Ammon's horn (tissue), 1 donor: ENCODE data around the gene AQP12B.
"Not testable (repeated sequence)": the region's sequence is repeated elsewhere in the genome, so short reads cannot be mapped to it uniquely, and the experiment has no call there.

ENCODE experiments used
- DNase-seq: peaks from one replicate; pipeline ENCODE4 v3.0.0-alpha.2; 2016; ENCODE audit warnings: low spot score

Gene AQP12B

DNA sequence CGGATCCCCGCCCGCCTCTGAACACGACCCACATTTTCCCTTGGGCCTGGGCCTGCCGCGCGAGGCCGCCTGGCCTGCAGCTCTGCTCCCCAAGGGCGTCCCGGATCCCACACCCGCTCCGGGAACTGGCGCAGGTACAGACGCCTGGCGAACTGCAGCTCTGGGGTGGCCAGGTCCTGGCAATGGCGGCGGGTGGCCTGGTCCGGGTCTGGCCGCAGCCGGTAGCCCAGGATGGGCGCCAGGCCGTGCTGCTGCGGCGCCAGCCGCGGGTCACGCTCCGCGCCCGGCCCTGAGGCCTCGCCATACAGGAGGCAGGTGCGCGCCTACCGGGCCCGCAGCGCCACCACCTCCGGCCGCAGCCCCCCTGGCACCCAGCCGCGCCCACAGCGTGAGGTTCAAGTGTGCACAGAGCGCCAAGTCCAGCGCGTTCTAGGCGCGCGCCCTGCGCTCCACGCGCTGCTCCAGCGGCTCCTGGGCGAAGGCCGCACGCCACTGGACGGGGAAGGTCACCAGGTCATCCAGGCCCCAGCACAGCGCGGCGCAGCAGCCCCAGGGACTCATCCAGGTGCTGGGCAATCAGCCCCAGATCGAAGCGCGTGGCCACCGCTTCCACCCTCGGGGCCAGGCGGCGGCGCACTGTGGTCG is 18.5 kb upstream of the AQP12B start:
- DNase-seq = no peak

DNA sequence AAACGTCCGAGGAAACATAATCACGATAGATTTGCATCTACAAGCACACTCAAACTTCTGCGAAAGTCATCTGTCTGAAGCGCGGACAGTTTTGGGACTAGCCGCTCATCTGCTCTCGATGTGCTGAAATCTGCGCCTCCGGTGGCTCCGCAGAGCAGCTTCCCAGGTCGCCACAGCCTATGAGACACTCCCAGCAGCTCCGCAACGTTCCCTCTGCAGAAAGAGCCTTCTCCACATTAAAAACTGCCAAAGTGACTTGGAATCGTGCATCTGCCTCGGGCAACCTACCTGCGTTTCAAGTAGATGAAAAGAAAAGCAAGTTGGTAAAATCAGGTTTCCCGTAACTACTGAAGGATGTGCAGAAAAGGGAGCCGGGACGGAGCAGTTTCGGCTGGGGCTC is 17.9 kb upstream of the AQP12B start:
- not testable (repeated sequence) for DNase-seq

DNA sequence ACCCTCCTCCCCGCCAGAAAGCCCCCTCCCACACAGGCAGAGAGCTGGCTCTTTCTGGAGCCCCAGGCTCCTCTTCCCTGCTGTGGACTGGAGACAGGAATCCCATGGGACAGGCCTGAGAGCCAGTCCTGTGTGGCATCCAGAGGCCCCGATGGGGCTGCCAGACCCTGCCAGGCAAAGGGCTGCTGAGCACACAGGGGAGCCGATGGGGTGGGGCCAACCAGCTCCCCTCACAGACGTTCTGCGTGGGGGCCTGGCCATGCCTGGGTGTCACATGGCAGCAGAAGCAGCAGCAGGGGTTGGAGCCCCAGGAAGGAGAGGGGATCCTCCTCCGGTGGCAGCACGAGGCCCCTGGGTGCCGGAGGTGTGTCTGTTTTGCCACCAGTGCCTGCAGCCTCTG is 17.1 kb upstream of the AQP12B start:
- DNase-seq = not testable (repeated sequence)

DNA sequence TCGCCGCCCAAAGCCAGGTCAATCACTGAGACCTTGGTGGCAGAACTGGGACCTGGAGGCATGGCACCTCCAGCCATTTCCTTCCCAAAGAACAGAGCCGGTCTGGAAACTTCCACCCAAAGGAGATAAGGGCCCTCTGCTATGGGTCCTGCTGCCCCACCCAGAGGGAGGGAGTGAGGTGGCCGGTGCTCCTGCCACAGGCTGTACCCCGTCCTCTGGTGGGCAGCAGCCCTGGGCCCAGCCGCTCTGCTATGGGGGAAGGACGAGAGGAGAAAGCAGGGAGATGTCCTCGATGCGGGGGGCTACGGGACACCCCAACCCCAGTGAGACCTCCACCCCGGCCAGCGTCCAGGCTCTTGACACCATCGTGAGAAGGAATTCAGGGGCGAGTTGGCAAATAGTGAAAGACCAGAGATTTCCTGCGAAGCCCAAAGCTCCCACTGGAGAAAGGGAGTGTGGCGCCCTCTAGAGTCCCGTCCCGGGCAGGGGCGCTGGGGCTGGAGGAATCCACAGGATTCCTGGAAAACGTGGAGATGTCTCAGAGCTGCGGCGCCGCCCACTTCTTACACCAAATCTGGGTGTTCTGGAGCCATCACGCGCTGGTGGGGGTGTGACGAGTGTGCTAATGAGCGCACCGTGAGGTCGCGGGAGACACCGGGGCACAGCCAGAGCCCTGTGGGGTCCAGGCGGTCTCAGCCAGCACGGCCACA is 16.3 kb upstream of the AQP12B start:
- not testable (repeated sequence) for DNase-seq

DNA sequence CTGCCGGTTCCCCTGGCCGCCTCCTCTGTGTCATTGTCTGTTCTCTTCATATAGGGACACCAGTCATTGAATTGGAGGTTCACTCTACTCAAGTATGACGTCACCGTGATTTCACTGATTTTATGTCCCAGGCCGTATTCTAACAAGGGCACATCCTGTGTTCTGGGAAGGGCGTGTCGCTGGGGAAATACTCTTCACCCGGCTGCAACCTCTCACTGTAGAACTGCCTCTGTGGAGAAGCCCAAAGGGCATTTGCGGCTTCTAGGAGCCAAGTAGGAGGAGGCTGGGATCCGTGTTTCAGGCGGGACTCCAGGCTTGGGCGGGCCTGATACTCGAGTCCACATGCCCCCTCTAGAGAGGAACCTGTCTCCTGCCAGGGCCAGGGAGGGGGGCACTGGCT is 13.8 kb upstream of the AQP12B start:
- not testable (repeated sequence) for DNase-seq

DNA sequence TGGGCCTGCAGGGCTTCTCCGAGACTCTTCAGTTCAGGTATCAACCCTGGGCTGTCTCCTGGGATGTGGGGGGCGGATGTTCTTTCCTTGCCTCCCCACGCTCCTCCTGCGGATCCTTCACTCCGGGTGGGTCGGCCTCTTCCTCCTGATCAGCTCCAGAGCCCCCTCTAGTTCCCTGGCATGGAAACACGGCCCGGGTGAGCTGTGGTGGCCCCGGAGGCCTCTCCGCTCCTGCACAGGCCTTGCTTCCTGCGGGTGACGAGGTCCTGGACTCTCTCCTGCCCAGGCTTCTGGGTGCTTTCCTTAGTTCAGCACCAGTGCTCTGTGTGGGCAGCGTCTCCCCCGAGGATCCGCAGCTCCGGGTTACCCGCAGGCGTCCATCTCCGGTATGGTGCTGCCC is 12.9 kb upstream of the AQP12B start:
- DNase-seq = not testable (repeated sequence)

DNA sequence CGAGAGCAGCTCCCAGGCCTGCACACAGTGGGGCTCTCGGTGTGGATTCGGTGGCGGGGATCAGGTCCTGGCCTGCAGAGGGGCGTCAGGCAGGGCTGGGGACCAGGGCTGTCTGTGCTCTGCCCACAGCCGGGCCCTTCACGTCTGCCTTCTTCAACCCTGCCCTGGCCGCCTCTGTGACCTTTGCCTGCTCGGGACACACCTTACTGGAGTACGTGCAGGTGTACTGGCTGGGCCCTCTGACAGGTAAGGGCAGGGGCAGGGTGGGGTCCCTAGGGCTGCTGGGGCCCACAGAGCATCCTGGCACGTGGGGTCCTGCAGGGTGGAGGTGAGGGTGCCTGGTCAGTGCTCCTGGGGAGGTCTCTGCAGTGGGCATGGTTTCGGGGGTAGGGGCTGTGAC is 11.6 kb upstream of the AQP12B start:
- DNase-seq = not testable (repeated sequence)

DNA sequence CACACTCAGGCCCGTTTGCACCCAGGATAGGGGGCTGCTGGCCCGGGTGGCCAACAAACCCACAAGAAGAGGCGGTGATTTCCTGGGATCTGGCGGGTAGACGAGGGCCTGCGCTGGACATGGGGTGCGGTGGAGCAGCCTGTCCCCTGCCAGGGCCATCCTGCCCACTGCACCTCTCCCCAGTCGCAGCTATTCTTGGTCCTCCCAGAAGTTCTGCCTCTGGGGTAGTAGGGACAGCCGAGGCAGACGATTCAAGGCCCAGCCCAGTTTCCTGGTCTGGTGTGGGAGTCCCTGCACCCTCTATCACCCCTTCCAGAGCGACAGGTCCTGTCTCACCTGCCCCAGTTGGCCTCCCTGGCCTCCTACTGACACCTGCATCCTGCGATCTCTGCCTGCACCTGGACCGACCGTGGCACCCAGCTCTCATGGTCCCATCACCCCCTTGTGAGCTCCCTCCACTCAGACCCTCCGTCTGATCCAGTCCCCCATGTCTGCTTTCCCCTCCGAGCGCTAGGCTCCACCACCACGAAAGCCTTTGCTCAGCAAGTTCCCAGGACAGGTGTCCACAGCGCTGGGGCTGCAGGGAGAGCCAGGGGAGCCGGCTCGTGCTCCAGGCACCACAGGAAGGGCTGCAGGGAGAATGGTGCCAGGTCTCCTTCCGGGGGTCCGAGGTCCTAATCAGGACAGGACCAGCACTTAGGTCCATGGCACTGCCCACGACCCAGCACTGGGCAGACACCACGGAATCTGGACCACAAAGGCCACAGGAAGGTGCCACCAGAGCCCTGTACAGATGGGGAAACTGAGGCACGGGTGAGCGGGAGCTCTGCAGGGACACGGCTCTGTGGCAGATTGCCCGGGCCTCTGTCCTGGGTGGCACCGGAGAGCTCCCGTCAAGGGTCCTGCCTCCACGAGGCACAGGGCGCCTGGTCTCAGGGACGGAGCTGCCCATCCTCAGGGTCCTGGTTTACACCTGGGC is 10.2 kb upstream of the AQP12B start:
- DNase-seq = not testable (repeated sequence)

DNA sequence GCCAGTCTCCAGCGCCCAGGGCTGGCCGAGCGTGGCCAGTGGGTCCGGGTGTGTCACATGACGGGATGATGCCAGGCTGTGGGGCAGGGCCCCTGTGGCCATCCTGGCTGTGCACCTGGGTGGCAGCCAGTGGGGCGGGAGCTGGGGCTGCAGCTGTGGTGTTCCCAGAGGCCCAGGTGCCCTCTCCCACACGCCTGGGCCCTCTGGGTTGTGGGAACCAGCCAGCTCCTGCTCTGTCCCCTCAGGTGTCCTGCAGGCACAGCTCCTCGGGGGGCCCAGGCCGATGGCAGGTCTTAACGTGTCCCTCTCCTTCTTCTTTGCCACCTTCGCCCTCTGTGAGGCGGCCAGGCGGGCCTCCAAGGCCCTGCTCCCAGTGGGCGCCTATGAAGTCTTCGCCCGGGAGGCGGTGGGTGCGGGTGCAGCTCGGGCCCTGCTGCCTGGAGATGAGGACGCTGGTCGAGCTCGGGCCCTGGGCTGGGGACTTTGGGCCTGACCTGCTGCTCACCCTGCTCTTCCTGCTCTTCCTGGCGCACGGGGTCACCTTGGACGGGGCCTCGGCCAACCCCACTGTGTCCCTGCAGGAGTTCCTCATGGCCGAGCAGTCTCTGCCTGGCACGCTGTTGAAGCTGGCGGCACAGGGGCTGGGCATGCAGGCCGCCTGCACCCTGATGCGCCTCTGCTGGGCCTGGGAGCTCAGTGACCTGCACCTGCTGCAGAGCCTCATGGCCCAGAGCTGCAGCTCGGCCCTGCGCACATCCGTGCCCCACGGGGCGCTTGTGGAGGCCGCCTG is 9.1 kb upstream of the AQP12B start, which contains the start of gene AQP12A:
TSS of gene AQP12A (plus strand) at position 236 of the 790 bp plus-strand sequence. CDS start at position 284, 48 bp downstream.
- DNase-seq = not testable (repeated sequence)

DNA sequence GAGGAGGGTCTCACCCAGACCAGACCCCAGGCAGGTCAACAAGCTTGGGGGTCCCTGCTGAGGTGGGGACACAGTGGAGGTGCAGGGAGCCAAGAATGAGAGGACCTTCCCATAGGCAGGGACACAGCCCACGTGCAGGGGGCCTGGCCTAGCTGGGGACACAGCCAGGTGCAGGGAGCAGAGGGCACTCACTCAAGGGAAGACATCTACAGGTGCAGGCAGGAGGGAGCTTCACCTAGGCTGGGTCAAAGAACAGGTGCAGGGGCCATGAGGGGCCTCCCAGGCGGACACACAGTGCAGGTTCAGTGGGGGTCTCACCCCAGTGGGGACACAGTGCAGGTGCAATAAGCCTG is 8.4 kb upstream of the AQP12B start:
- not testable (repeated sequence) for DNase-seq

DNA sequence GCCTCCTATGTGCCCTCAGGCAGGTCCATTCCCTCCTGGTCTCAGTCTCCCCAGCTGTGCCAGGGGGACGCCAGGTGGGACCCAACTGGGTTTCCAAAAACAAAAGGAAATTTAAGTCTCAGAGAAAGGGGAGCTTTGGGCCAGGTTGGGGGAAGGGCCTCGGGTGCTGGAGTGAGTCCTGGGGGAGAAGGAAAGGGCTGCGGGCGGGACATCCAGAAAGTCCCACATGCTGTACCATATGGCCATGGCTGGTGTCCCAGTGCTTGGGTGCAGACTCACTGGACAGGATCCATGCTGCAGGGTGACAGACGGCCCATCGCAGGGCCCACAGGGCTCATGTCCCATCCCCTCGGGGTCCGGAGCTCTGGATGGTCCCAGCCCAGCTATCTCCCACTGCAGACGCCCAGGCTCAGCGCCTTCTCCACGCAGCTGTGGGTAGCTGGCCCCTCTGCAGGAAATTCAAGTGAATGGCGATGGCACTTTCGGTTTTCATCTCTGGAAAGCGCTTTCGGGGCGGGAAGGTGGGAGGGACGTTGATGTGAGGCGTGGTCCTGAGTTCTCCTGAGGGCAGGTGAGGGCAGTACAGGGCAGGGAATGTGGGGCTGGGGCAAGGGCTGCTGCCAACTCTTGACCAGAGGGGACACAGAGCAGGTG is 7.9 kb upstream of the AQP12B start:
- DNase-seq = not testable (repeated sequence)

DNA sequence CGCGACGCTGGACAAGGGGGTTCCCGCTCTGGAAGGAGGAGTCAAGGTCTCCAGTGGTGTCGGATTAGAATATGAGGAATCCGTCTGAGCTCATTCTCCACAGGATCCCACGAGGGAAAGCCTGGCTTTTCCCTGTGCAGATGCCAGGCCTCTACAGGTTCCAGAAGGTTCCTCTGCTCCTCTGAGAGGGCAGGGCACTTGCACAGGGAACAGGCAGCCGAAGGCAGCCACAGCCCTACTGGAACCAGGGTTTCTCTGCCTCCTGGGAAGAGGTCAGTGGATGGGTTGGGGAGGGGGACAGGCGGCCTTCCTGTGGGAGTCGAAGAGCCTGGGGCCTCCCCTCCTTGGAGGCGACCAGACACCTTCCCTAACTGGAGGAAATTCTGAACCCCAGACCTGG is 7.3 kb upstream of the AQP12B start:
- no peak for DNase-seq

DNA sequence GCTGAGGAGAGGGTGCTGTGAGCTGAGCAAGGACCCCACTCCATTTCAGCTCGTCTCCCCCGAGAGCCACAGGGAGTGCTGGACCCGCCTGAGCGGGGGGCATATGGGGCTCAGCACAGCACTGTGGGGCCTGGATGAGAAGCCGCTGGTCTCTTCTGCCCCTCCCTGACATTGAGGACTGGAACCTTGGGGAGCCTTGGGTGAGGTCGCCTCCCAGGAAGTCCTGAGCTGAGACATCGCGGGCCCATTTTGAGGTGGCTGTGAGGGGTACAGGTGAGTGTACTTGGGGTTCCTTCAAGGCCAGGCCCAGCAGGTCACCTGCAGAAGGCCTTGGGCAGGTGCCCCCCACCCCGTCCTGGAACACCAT is 5.9 kb upstream of the AQP12B start:
- no peak for DNase-seq

DNA sequence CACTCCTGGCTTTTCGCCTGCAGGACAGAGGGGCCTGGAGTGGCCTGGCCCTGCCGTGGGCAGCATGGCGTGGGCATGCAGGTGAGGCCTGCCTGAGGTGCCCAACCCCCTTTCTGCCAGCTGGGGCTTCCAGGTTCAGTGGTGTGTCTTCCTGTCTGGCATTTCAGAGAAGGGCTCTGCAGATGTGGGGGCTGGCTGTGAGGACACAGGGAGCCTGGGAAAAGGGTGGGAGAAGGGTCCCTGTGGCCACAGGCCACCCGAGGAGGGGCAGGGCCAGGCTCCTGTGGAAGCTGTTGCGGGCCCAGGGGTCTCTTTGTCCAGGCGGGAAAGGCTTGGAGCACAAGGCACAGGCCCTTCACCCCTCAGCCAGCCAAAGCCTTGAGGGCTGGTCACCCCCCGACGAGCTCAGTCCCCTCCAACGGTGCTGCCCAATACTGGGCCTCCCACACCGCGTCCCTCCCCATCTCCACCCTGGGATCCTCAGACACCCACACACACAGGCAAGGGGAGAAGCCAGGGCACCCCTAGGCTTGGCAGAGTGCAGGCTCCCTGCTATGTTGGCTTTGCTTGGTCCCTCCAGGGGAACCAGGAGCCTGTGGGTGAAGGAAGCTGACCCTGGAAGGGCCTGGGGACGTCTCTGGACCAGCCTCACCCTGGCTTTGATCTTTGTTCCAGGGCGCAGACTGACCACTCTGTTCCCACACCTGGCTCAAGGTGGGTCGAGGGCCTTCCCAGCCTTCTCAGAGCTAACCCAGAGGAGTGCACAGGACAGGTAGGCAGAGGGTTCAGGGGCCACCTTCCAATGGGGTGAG is 5.3 kb upstream of the AQP12B start:
- no peak for DNase-seq

DNA sequence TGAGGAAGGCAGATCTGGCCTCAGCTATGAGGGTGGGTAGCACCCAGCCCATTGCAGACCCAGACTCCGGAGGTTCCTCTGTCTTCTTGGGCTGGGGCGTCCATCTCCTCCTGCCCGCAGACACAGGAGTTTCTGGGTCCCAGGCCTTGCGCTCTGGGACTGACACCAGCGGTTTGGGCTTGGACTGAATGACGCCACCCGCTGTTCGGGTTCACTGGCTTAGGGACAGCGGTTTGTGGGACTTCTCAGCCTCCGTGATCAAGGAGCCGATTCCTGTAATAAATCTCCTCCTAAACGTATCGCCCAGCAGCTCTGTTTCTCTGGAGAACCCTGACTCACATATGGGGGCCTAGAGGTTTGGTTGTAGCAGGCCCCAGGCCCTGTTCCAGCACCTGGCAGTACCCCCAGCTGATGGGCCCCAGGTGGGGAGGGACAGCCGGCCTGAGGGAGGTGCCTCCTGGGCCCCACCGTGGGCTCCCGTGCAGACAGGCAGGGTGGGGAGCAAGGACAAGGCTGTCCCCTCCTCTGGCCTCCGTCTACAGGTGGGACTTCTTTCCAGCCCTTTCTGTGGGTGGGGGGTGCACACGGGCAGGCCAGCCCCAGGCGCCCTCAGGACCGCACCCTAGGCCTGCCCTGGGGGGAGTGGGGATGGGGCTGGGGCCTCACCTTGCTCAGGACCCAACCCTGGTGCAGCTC is 4.5 kb upstream of the AQP12B start:
- DNase-seq = no peak

DNA sequence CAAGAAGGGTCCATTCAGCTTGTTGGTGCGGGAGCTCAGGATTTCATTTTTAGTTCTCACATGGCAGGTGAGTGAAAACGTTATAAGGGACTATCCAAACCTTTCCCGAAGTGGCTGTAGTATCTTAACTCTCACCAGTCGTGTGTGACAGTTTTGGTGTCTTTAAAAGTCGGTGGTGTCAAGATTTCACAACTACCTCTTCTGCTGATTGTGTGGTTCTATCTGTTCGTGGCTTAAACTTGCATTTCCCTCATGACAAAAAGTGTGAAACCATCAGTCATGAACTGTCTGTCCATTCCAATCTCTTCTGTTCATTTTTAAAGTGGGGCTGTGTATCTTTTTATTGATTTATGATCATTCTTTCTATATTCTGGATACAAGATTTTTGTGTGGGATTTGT is 3.8 kb upstream of the AQP12B start:
- no peak for DNase-seq

DNA sequence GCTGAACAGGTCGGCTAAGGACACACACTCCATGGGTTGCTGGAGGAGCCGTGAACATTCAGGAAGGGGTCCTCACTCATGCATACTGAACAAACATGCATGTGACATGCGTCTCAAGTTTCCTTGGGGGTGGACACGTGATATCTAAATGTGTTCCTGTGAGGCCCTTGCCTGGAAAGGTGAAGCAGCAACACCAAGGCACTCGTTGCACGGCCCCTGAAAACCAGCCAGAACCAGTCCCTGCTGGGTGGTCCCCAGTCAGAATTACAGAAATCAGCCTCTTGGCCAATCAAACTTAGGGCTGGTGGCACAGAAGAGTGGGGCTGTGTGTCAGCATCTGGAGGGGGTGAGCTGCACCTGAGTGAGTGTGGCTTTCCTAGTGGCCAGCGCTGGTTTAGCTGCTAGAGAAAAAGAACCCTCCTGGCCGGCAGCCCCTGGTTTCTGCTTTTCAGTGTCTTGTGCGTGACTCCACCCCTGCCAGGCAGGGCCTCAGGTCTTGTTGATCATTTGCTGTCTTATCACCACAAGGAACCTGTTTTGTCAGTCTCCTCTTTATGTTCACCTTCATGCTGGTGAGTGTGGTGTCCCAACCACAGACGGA is 3.2 kb upstream of the AQP12B start:
- no peak for DNase-seq

DNA sequence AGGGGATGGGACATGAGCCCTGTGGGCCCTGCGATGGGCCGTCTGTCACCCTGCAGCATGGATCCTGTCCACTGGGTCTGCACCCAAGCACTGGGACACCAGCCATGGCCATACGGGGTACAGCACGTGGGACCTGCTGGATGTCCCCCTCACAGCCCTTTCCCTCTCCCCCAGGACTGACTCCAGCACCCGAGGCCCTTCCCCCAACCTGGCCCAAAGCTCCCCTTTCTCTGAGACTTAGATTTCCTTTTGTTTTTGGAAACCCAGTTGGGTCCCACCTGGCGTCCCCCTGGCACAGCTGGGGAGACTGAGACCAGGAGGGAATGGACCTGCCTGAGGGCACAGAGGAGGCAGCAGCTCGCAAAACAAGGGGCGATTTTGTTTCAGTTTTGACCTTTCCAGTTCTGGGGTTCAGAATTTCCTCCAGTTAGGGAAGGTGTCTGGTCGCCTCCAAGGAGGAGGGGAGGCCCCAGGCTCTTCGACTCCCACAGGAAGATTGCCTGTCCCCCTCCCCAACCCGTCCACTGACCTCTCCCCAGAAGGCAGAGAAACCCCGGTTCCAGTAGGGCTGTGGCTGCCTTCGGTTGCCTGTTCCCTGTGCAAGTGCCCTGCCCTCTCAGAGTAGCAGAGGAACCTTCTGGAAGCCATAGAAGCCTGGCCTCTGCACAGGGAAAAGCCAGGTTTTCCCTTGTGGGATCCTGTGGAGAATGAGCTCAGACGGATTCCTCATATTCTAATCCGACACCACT is 1.5 kb upstream of the AQP12B start:
- DNase-seq = not testable (repeated sequence)
